PC-3 (cell line): ENCODE data around the gene TWSG1. TPM values are rescaled to one million over a fixed set of nuclear protein-coding genes. Genes with fewer than 3 reads are reported as not detected.
A peak's percentile ranks its signal among the peaks of the same experiment; 100 is the strongest.

Source experiments
- ATAC-seq: fragments of 200-7000 bp; cut with Tn5 transposase; 2 replicates; pipeline ENCODE4 v1.9.1; 2020; ENCODE audit warnings: mild to moderate bottlenecking, moderate library complexity
- Bru-seq: library from RNA; stranded (reverse); fragments of 400-500 nt; gene quantifications from one replicate; lab custom pipeline; 2021; lab: Mats Ljungman, UMichigan
- BruChase-seq, 2 experiments: library from RNA; stranded (reverse); fragments of 400-500 nt; gene quantifications; one replicate each; lab custom pipeline; 2021; lab: Mats Ljungman, UMichigan
- BruUV-seq: library from RNA; stranded (reverse); fragments of 400-500 nt; replicated peaks from 2 replicates; lab custom pipeline; 2021; lab: Mats Ljungman, UMichigan
- CTCF ChIA-PET: fragments of 300-600 bp; sonication (Branson Sonifier 250); formaldehyde crosslinking; loops from one replicate; lab custom pipeline; 2022; ENCODE audit warnings: antibody characterized with exemption; lab: Charles Lee
- POLR2A ChIA-PET: fragments of 300-600 bp; sonication (Branson Sonifier 250); formaldehyde crosslinking; loops from one replicate; lab custom pipeline; 2022; ENCODE audit warnings: antibody characterized with exemption; ENCODE audit not compliant: unreplicated experiment; lab: Charles Lee
- DNase-seq: peaks from one replicate; pipeline ENCODE4 v3.0.0-alpha.2; 2015
- H2AFZ ChIP-seq: fragments of 300-600 bp; sonication (generic); 2 replicates; pipeline ENCODE4 v1.6.0; 2016; ENCODE audit warnings: antibody characterized with exemption, low read length
- H3F3A ChIP-seq: fragments of 300-600 bp; sonication (generic); one replicate; pipeline ENCODE4 v1.6.0; 2017; ENCODE audit warnings: antibody characterized with exemption, low read length, control low read depth, mild to moderate bottlenecking; ENCODE audit not compliant: unreplicated experiment
- H3K27ac ChIP-seq: fragments of 300-600 bp; sonication (generic); 2 replicates; pipeline ENCODE4 v1.5.1; 2016; ENCODE audit warnings: mild to moderate bottlenecking, low read length
- H3K27me3 ChIP-seq: fragments of 300-600 bp; sonication (generic); 2 replicates; pipeline ENCODE4 v1.6.1; 2016; ENCODE audit warnings: low read length, mixed read lengths
- H3K36me3 ChIP-seq: fragments of 300-600 bp; sonication (generic); 2 replicates; pipeline ENCODE4 v1.6.1; 2016; ENCODE audit warnings: low read depth, mixed run types, low read length, mixed read lengths
- H3K4me1 ChIP-seq: fragments of 300-600 bp; sonication (generic); 2 replicates; pipeline ENCODE4 v1.5.1; 2016; ENCODE audit warnings: low read length; ENCODE audit not compliant: insufficient read depth
- H3K4me2 ChIP-seq: fragments of 300-600 bp; sonication (generic); 2 replicates; pipeline ENCODE4 v1.6.0; 2016; ENCODE audit warnings: low read length
- H3K4me3 ChIP-seq: fragments of 300-600 bp; sonication (generic); 2 replicates; pipeline ENCODE4 v1.5.1; 2016; ENCODE audit warnings: mild to moderate bottlenecking, low read length, mixed read lengths
- H3K79me2 ChIP-seq: fragments of 300-600 bp; sonication (generic); 2 replicates; pipeline ENCODE4 v1.6.1; 2017; ENCODE audit warnings: low read length, mixed read lengths
- H3K9ac ChIP-seq: fragments of 300-600 bp; sonication (generic); 2 replicates; pipeline ENCODE4 v1.6.0; 2016; ENCODE audit warnings: mild to moderate bottlenecking, low read length
- H3K9me2 ChIP-seq: fragments of 300-600 bp; sonication (generic); replicated peaks from 2 replicates; pipeline ENCODE4 v1.6.1; 2016; ENCODE audit warnings: mixed run types, low read length, mixed read lengths
- H3K9me3 ChIP-seq: fragments of 300-600 bp; sonication (generic); 2 replicates; pipeline ENCODE4 v1.6.1; 2016; ENCODE audit warnings: low read length, mixed read lengths
- H4K20me1 ChIP-seq: fragments of 300-600 bp; sonication (generic); 2 replicates; pipeline ENCODE4 v1.6.1; 2016; ENCODE audit warnings: low read length, mixed read lengths
- EZH2 ChIP-seq: fragments of 300-600 bp; sonication (generic); IDR thresholded peaks from one replicate; pipeline ENCODE4 v1.6.1; 2017; ENCODE audit warnings: antibody characterized with exemption, mild to moderate bottlenecking, low read length; ENCODE audit not compliant: unreplicated experiment
- EZH2phosphoT487 ChIP-seq: fragments of 300-600 bp; sonication (generic); IDR thresholded peaks from 2 replicates; pipeline ENCODE4 v1.6.1; 2018; ENCODE audit warnings: mild to moderate bottlenecking, antibody characterized with exemption, low read length, borderline replicate concordance
- intact Hi-C: fragments of 100-400 bp; cut with micrococcal nuclease; formaldehyde crosslinking; loops from 2 replicates; pipeline ENCODE4 v1.9.0; 2023
- long read RNA-seq: library from polyadenylated mRNA; unstranded; transcript quantifications from one replicate; pipeline ENCODE4 v2.0.0, GENCODE V29; 2021; ENCODE audit not compliant: unreplicated experiment
- total RNA-seq: library from RNA; depleted of rRNA; stranded (reverse); fragments of >200 nt; gene quantifications from 2 replicates; pipeline ENCODE4 v1.2.3, GENCODE V29; 2014; rRNA removed
- TF ChIP-seq, protein P1 (sequence below): fragments of 300-600 bp; sonication (generic); conservative IDR thresholded peaks from 2 replicates; pipeline ENCODE4 v1.5.1; 2017; ENCODE audit warnings: antibody characterized with exemption, low read depth, mild to moderate bottlenecking, low read length

TWSG1 gene
- total RNA-seq (30.1 and 32.8 TPM in 2 replicates), Bru-seq, nascent RNA (percentile 81 among the genes with signal in this experiment), BruChase-seq, experiment 1, labeled RNA remaining after a 6-hour chase (percentile 85 among the genes with signal in this experiment), BruChase-seq, experiment 2, labeled RNA remaining after a 2-hour chase (percentile 78 among the genes with signal in this experiment)
- long read RNA-seq, transcript TWSG1-201 (5 exons, 3,756 nt), result major isoform, 537 of 614 reads
- long read RNA-seq, partial matches to known transcripts, result 34 of 614 reads
- long read RNA-seq, other reads (novel, unspliced or antisense), result 39 of 614 reads

GRCh38 chr18:9334329-9334972 lies at the start of gene TWSG1:
Gene TWSG1 (plus strand): TSS chr18:9334773. CDS start chr18:9337230, 2,457 bp downstream.
- peak within 1 kb of the TSS; percentile 77 for H3K9ac ChIP-seq
- H3K79me2 ChIP-seq, result peaks cover 32% of the 10 kb centered on the region
- H3K27ac ChIP-seq, result peak within 1 kb of the TSS; percentile 30
- ATAC-seq, result peak; percentile 82
- no peaks in the 10 kb centered on the region for H3K9me2 ChIP-seq
- H3K9me3 ChIP-seq, result no peaks in the 10 kb centered on the region
- ChIA-PET CTCF (interaction anchor here (0.6 to 1.2 kb wide), 6 partner anchors 58 to 231 kb away, joined by 3 to 6 read pairs (median 3); no protein-coding TSS in a partner anchor), POLR2A (interaction anchor here (0.6 to 1.0 kb wide), 4 partner anchors 30 to 199 kb away, joined by 3 to 10 read pairs (median 6); no protein-coding TSS in a partner anchor)
- H3F3A ChIP-seq, result peaks cover 9% of the 10 kb centered on the region
- intact Hi-C loops, result loop anchor here (2.0 to 10.0 kb wide), 6 partner anchors 30 to 198 kb away; partner anchors contain the start of genes ANKRD12 and RALBP1
- DNase-seq, result peak; percentile 90
- no peaks in the 10 kb centered on the region for H3K27me3 ChIP-seq
- peak within 1 kb of the TSS; percentile 91 for H2AFZ ChIP-seq
- TF ChIP-seq, protein P1, sequence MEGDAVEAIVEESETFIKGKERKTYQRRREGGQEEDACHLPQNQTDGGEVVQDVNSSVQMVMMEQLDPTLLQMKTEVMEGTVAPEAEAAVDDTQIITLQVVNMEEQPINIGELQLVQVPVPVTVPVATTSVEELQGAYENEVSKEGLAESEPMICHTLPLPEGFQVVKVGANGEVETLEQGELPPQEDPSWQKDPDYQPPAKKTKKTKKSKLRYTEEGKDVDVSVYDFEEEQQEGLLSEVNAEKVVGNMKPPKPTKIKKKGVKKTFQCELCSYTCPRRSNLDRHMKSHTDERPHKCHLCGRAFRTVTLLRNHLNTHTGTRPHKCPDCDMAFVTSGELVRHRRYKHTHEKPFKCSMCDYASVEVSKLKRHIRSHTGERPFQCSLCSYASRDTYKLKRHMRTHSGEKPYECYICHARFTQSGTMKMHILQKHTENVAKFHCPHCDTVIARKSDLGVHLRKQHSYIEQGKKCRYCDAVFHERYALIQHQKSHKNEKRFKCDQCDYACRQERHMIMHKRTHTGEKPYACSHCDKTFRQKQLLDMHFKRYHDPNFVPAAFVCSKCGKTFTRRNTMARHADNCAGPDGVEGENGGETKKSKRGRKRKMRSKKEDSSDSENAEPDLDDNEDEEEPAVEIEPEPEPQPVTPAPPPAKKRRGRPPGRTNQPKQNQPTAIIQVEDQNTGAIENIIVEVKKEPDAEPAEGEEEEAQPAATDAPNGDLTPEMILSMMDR, result peak; percentile 34
- no peak for TF ChIP-seq EZH2phosphoT487
- H3K4me3 ChIP-seq, result peak within 1 kb of the TSS; percentile 79
- BruUV-seq, result no TSS peak
- H3K4me1 ChIP-seq, result peaks cover 42% of the 10 kb centered on the region
- peaks cover 8% of the 10 kb centered on the region for H3K36me3 ChIP-seq
- peak within 1 kb of the TSS; percentile 85 for H3K4me2 ChIP-seq
- no peaks in the 10 kb centered on the region for H4K20me1 ChIP-seq

GRCh38 chr18:9285604-9286003 lies 49.0 kb upstream of the TWSG1 start:
- Histone ChIP-seq H3K4me1 (peaks cover 6% of the 10 kb centered on the region), H3K36me3 (0 out of 2 replicates have a peak, but pooled peaks cover 2% of the 10 kb centered on the region), H3K4me3 (no peak overlapping the region), H3F3A (no peaks in the 10 kb centered on the region), H3K27me3 (no peaks in the 10 kb centered on the region), H3K9me2 (no peaks in the 10 kb centered on the region), H3K9ac (no peak overlapping the region), H3K27ac (no peak overlapping the region), H3K4me2 (no peak overlapping the region), H2AFZ (no peak overlapping the region), H3K79me2 (no peaks in the 10 kb centered on the region), H4K20me1 (no peaks in the 10 kb centered on the region), H3K9me3 (no peaks in the 10 kb centered on the region)
- no peak for DNase-seq
- no peak for ATAC-seq
- ChIA-PET CTCF (no interaction called here), POLR2A (no interaction called here)
- BruUV-seq, result no TSS peak
- intact Hi-C loops, result loop anchor here (2.0 to 5.0 kb wide), 2 partner anchors 43 to 222 kb away; no protein-coding TSS in a partner anchor
- TF ChIP-seq, protein P1, result no peak

GRCh38 chr18:9287036-9287435 lies 47.5 kb upstream of the TWSG1 start:
- Histone ChIP-seq H3K4me3 (no peak overlapping the region), H3K4me1 (peaks cover 6% of the 10 kb centered on the region), H4K20me1 (no peaks in the 10 kb centered on the region), H3K27me3 (no peaks in the 10 kb centered on the region), H3K27ac (no peak overlapping the region), H3K9me3 (no peaks in the 10 kb centered on the region), H3F3A (no peaks in the 10 kb centered on the region), H2AFZ (no peak overlapping the region), H3K4me2 (peak overlapping the region; percentile 15), H3K9me2 (no peaks in the 10 kb centered on the region), H3K79me2 (no peaks in the 10 kb centered on the region), H3K36me3 (no peaks in the 10 kb centered on the region), H3K9ac (no peak overlapping the region)
- peak; percentile 93 for ATAC-seq
- TF ChIP-seq EZH2, result no peak
- TF ChIP-seq EZH2phosphoT487, result no peak
- CTCF ChIA-PET, result no interaction called here
- no TSS peak for BruUV-seq
- POLR2A ChIA-PET, result interaction anchor here (0.5 kb wide), 1 partner anchor 47 kb away, joined by 3 read pairs; no protein-coding TSS in a partner anchor
- DNase-seq, result peak; percentile 86
- intact Hi-C loops, result loop anchor here (2.0 to 5.0 kb wide), 2 partner anchors 42 to 220 kb away; no protein-coding TSS in a partner anchor
